HepG2 (cell line): ENCODE measurements around the gene TLR3. TPM values are rescaled to one million over a fixed set of nuclear protein-coding genes. Genes with fewer than 3 reads are reported as not detected.

Experiments
- ATAC-seq: fragments of 200-7000 bp; cut with Tn5 transposase; 3 replicates; pipeline ENCODE4 v1.9.1; 2020; ENCODE audit warnings: mild to moderate bottlenecking, moderate library complexity
- BruUV-seq: library from RNA; stranded (reverse); fragments of 400-500 nt; replicated peaks from 2 replicates; lab custom pipeline; 2021; lab: Mats Ljungman, UMichigan
- CTCF ChIA-PET: fragments of 300-600 bp; formaldehyde crosslinking; extraction: SDS; loops from one replicate; lab custom pipeline; 2021; ENCODE audit warnings: low total read pairs, inconsistent platforms, low intra/inter-chr PET ratio; lab: Yijun Ruan, JAX
- POLR2A ChIA-PET: fragments of 350-600 bp; sonication (Branson Sonifier 250); formaldehyde crosslinking; loops from one replicate; lab custom pipeline; 2020; ENCODE audit warnings: antibody characterized with exemption, inconsistent platforms; lab: Yijun Ruan, JAX
- DNase-seq: peaks from one replicate; pipeline ENCODE4 v3.0.0-alpha.2; 2015; ENCODE audit warnings: low spot score
- FAIRE-seq: peaks from 3 replicates; lab custom pipeline; 2011; peaks lifted over from hg19 to GRCh38; lab: Jason Lieb, UNC
- H2AFZ ChIP-seq: one replicate; pipeline ENCODE4 v1.6.1; 2011; ENCODE audit warnings: low read length, inconsistent platforms
- H3K27ac ChIP-seq: fragments of 300-600 bp; 3 replicates; pipeline ENCODE4 v1.8.0; 2011; ENCODE audit warnings: mixed run types, mild to moderate bottlenecking, mixed read lengths, low read length, inconsistent platforms; ENCODE audit not compliant: insufficient read depth; ENCODE audit errors: extremely low read length
- H3K27me3 ChIP-seq, 2 experiments: fragments of 200-600 bp in 1 of 2; 2 replicates in 1 of 2; 3 replicates in 1 of 2; pipeline versions ENCODE4 v1.6.0 to v1.8.0; 2011; ENCODE audit warnings: low read length in 2 of 2, mild to moderate bottlenecking in 2 of 2, moderate library complexity in 2 of 2, inconsistent platforms in 1 of 2; ENCODE audit not compliant: insufficient read depth in 2 of 2, control insufficient read depth in 1 of 2
- H3K36me3 ChIP-seq, 2 experiments: fragments of 200-600 bp in 1 of 2; replicated peaks in 1 of 2; 2 replicates in 1 of 2; 3 replicates in 1 of 2; pipeline versions ENCODE4 v1.5.1 to v1.8.0; 2011; ENCODE audit warnings: low read length in 2 of 2, inconsistent platforms in 1 of 2; ENCODE audit not compliant: insufficient read depth in 2 of 2, control insufficient read depth in 1 of 2
- H3K4me1 ChIP-seq: 2 replicates; pipeline ENCODE4 v1.5.1; 2012; ENCODE audit warnings: low read length, inconsistent platforms; ENCODE audit not compliant: insufficient read depth
- H3K4me2 ChIP-seq: 2 replicates; pipeline ENCODE4 v1.6.0; 2011; ENCODE audit warnings: low read depth, low read length, inconsistent platforms
- H3K4me3 ChIP-seq, 3 experiments: fragments of 200-600 bp in 1 of 3; sonication (generic), shearing (Covaris generic) in 1 of 3; replicated peaks in 1 of 3; 2 replicates each; pipeline ENCODE4 v1.5.1; 2011 to 2016; ENCODE audit warnings: low read length in 3 of 3, inconsistent platforms in 2 of 3, low read depth in 2 of 3, mild to moderate bottlenecking in 2 of 3, control low read depth in 1 of 3, mixed read lengths in 1 of 3; ENCODE audit not compliant: insufficient read depth in 1 of 3
- H3K79me2 ChIP-seq: one replicate; pipeline ENCODE4 v1.6.1; 2011; ENCODE audit warnings: low read length, inconsistent platforms; ENCODE audit not compliant: insufficient read depth
- H3K9ac ChIP-seq: 2 replicates; pipeline ENCODE4 v1.6.0; 2011; ENCODE audit warnings: mild to moderate bottlenecking, low read depth, low read length, inconsistent platforms; ENCODE audit not compliant: insufficient read depth
- H3K9me3 ChIP-seq: 2 replicates; pipeline ENCODE4 v1.5.1; 2012; ENCODE audit warnings: mild to moderate bottlenecking, low read length
- H4K20me1 ChIP-seq: 2 replicates; pipeline ENCODE4 v1.6.0; 2011; ENCODE audit warnings: inconsistent platforms, mild to moderate bottlenecking, low read length, moderate library complexity; ENCODE audit not compliant: insufficient read depth
- EHMT2 ChIP-seq: fragments of 200-600 bp; sonication (generic); IDR thresholded peaks from 2 replicates; pipeline ENCODE4 v1.7.0; 2017; ENCODE audit warnings: antibody characterized with exemption, low read depth, low read length, borderline replicate concordance
- GPBP1L1 ChIP-seq: sonication (generic); formaldehyde crosslinking; IDR thresholded peaks from 2 replicates; pipeline ENCODE4 v1.5.0; 2020; ENCODE audit warnings: mild to moderate bottlenecking, missing genetic modification reagents
- HOXA9 ChIP-seq: sonication (generic); formaldehyde crosslinking; IDR thresholded peaks from 2 replicates; pipeline ENCODE4 v1.8.1; 2022; ENCODE audit warnings: missing genetic modification reagents, mild to moderate bottlenecking, moderate library complexity, borderline replicate concordance
- MAFF ChIP-seq: IDR thresholded peaks from 2 replicates; pipeline ENCODE4 v1.6.1; 2011; ENCODE audit warnings: low read depth, low read length, improper control_type of control experiment
- MAFK ChIP-seq, 2 experiments: IDR thresholded peaks in 1 of 2; conservative IDR thresholded peaks in 1 of 2; 2 replicates each; pipeline ENCODE4 v1.6.1; 2011; ENCODE audit warnings: improper control_type of control experiment in 2 of 2, low read length in 2 of 2
- NAIF1 ChIP-seq: sonication (generic); formaldehyde crosslinking; IDR thresholded peaks from 2 replicates; pipeline ENCODE4 v1.5.0; 2020; ENCODE audit warnings: mild to moderate bottlenecking, missing genetic modification reagents, borderline replicate concordance
- NONO ChIP-seq, 2 experiments: fragments of 450-650 bp in 1 of 2; sonication (generic) in 1 of 2; formaldehyde crosslinking in 1 of 2; IDR thresholded peaks in 1 of 2; conservative IDR thresholded peaks in 1 of 2; 2 replicates each; pipeline versions ENCODE4 v1.6.1 to v1.8.0; 2017 to 2022; ENCODE audit warnings: mild to moderate bottlenecking in 1 of 2, missing genetic modification reagents in 1 of 2, moderate library complexity in 1 of 2
- SMC3 ChIP-seq: IDR thresholded peaks from 2 replicates; pipeline ENCODE4 v1.6.1; 2011; ENCODE audit warnings: low read length, improper control_type of control experiment
- THAP8 ChIP-seq: sonication (generic); formaldehyde crosslinking; IDR thresholded peaks from 2 replicates; pipeline ENCODE4 v1.5.1; 2020; ENCODE audit warnings: missing genetic modification reagents, mild to moderate bottlenecking, borderline replicate concordance
- TP53 ChIP-seq: sonication (generic); formaldehyde crosslinking; conservative IDR thresholded peaks from 2 replicates; pipeline ENCODE4 v1.4.0; 2020; ENCODE audit warnings: missing genetic modification reagents
- ZNF224 ChIP-seq: sonication (generic); formaldehyde crosslinking; IDR thresholded peaks from 2 replicates; pipeline ENCODE4 v1.5.0; 2020; ENCODE audit warnings: mild to moderate bottlenecking, missing genetic modification reagents
- ZNF225 ChIP-seq: sonication (generic); formaldehyde crosslinking; IDR thresholded peaks from 2 replicates; pipeline ENCODE4 v1.4.0; 2020; ENCODE audit warnings: mild to moderate bottlenecking, missing genetic modification reagents
- ZNF317 ChIP-seq: sonication (generic); formaldehyde crosslinking; IDR thresholded peaks from 2 replicates; pipeline ENCODE4 v1.5.0; 2020; ENCODE audit warnings: mild to moderate bottlenecking, missing genetic modification reagents
- ZNF704 ChIP-seq: sonication (generic); formaldehyde crosslinking; IDR thresholded peaks from 2 replicates; pipeline ENCODE4 v1.8.1; 2023; ENCODE audit warnings: mild to moderate bottlenecking, inconsistent platforms, moderate library complexity, missing genetic modification reagents, borderline replicate concordance
- ZNF83 ChIP-seq: sonication (generic); formaldehyde crosslinking; IDR thresholded peaks from 2 replicates; pipeline ENCODE4 v1.4.0; 2020; ENCODE audit warnings: missing genetic modification reagents, mild to moderate bottlenecking, borderline replicate concordance
- ZNF839 ChIP-seq: sonication (generic); formaldehyde crosslinking; IDR thresholded peaks from 2 replicates; pipeline ENCODE4 v1.4.0; 2020; ENCODE audit warnings: missing genetic modification reagents, mild to moderate bottlenecking, borderline replicate concordance
- WGBS: methylation state at CpG from one replicate; pipeline ENCODE4 v1.1.6; 2017; ENCODE audit warnings: low lambda C conversion rate; 5-methylcytosine and 5-hydroxymethylcytosine counted together
- in situ Hi-C: cut with HindIII; loops from 2 replicates; pipeline ENCODE4 v1.10.0; 2017; ENCODE audit warnings: low pct_unique_long_range_greater_than_20kb; ENCODE audit not compliant: extremely low pct_ligation_motif_present
- intact Hi-C: fragments of 100-400 bp; cut with micrococcal nuclease; formaldehyde crosslinking; loops from one replicate; pipeline ENCODE4 v1.10.0; 2022; ENCODE audit not compliant: unreplicated experiment
- polyA plus RNA-seq, 8 experiments: library from polyadenylated mRNA; depleted of rRNA in 3 of 8; stranded (reverse) in 7 of 8; unstranded in 1 of 8; fragments of >200 nt; fragmentation: Illumina TruSeq in 4 of 8; extraction: Trizol in 4 of 8; gene quantifications; 2 replicates each; pipeline versions ENCODE4 v1.2.1 to v1.2.3, GENCODE V29; 2011 to 2016; ENCODE audit warnings: low read depth in 4 of 8, missing spikeins in 1 of 8, mixed read lengths in 1 of 8; ENCODE audit not compliant: insufficient read depth in 1 of 8
- total RNA-seq, 5 experiments: library from RNA; depleted of rRNA; stranded (reverse); fragments of >200 nt; fragmentation: Illumina TruSeq; extraction: Trizol; gene quantifications; 2 replicates each; pipeline ENCODE4 v1.2.3, GENCODE V29; 2016; ENCODE audit warnings: low read depth in 1 of 5
- TF ChIP-seq, protein P1 (sequence below): IDR thresholded peaks from 2 replicates; pipeline ENCODE4 v1.6.1; 2016; ENCODE audit warnings: mild to moderate bottlenecking

TLR3 gene
- total and polyA plus RNA-seq, 2 of the 13 experiments (the other 11 are each of a cell fraction or from before 2014, with no cell fraction given) = 0.11 to 0.38 TPM

GRCh38 chr4:186118582-186118981 is 49.6 kb downstream of the TLR3 start (continued):
- no peak for TF ChIP-seq SMC3

DNA sequence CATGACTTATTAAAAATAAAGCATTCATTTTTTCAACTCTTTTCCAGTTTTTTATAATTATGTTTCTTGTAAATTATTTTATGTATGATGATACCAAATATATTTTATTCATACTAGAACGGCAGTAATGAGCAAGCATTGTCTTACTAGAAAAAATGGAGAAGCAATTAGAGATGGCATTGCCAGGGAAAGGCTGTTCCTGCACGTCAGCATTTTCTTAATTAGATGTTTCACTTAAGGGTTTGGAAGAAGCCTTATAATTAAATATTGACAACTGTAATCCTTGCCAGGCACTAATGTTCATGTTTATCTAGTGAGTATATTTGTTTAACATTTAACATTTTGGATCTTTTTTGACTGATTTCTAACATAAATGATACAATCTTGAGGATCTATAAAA is 52.1 kb downstream of the TLR3 start:
- no peaks in the 10 kb centered on the region for H3K36me3 ChIP-seq
- H3K27ac ChIP-seq = no peak overlapping the region
- no TSS peak for BruUV-seq
- CTCF ChIA-PET = no interaction called here
- no peak for FAIRE-seq
- no peak overlapping the region for H2AFZ ChIP-seq
- no peak for TF ChIP-seq ZNF704 (CRISPR knock-in tag)
- TF ChIP-seq ZNF225 (CRISPR knock-in tag) = no peak
- no peak for TF ChIP-seq THAP8 (CRISPR knock-in tag)
- TF ChIP-seq ZNF839 (CRISPR knock-in tag) = no peak
- TF ChIP-seq ZNF317 (CRISPR knock-in tag) = no peak
- no peak for TF ChIP-seq TP53 (CRISPR knock-in tag)
- no peak for TF ChIP-seq ZNF224 (CRISPR knock-in tag)
- TF ChIP-seq, protein P1, sequence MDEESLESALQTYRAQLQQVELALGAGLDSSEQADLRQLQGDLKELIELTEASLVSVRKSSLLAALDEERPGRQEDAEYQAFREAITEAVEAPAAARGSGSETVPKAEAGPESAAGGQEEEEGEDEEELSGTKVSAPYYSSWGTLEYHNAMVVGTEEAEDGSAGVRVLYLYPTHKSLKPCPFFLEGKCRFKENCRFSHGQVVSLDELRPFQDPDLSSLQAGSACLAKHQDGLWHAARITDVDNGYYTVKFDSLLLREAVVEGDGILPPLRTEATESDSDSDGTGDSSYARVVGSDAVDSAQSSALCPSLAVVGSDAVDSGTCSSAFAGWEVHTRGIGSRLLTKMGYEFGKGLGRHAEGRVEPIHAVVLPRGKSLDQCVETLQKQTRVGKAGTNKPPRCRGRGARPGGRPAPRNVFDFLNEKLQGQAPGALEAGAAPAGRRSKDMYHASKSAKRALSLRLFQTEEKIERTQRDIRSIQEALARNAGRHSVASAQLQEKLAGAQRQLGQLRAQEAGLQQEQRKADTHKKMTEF = no peak
- no peak for TF ChIP-seq HOXA9 (CRISPR knock-in tag)
- no peak for TF ChIP-seq GPBP1L1 (CRISPR knock-in tag)
- no peak for TF ChIP-seq NONO (IDR thresholded peaks at IDR 0.05)
- TF ChIP-seq NONO (CRISPR knock-in tag; conservative IDR thresholded peaks at IDR 0.05) = no peak
- TF ChIP-seq EHMT2 = no peak
- peak; percentile 47 to 54 for TF ChIP-seq MAFK (conservative IDR thresholded peaks at IDR 0.05 in 1 of 2, IDR thresholded peaks at IDR 0.05 in 1 of 2; ENCODE audit: low read length in 2 of 2)
- TF ChIP-seq MAFF = 0 out of 2 replicates have a peak, but pooled peaks have one; percentile 27
- TF ChIP-seq ZNF83 (CRISPR knock-in tag) = no peak
- no peak for TF ChIP-seq NAIF1 (CRISPR knock-in tag)
- DNase-seq = no peak
- no peak overlapping the region for H3K4me2 ChIP-seq
- no peak for ATAC-seq
- 51% methylated on average over 2 of the region's 2 CpGs for WGBS
- H3K4me1 ChIP-seq = no peaks in the 10 kb centered on the region
- no peaks in the 10 kb centered on the region for H4K20me1 ChIP-seq
- intact Hi-C loops (no loop called here), in situ Hi-C loops (no loop called here)
- H3K79me2 ChIP-seq = no peaks in the 10 kb centered on the region
- no peak overlapping the region for H3K4me3 ChIP-seq
- H3K9ac ChIP-seq = no peak overlapping the region
- no peaks in the 10 kb centered on the region for H3K9me3 ChIP-seq
- H3K27me3 ChIP-seq = peaks cover 2 to 7% of the 10 kb centered on the region in 2 experiments; a peak in 2 of 5 replicates
- POLR2A ChIA-PET = no interaction called here
